ENCODE data around the gene AGTRAP. TPM values are rescaled to one million over a fixed set of nuclear protein-coding genes. Genes with fewer than 3 reads are reported as not detected.

AGTRAP gene
- total and polyA plus RNA-seq, 2 experiments from 2014 or later: 58.6 to 94.0 TPM

GRCh38 chr1:11787251-11787803, 51.4 kb downstream of the AGTRAP start:
- H3K4me1 ChIP-seq (ENCODE audit: low read depth): peaks cover 72% of the 10 kb centered on the region
- no peaks in the 10 kb centered on the region for H3K27me3 ChIP-seq
- no peak overlapping the region for H3K4me3 ChIP-seq
- no peaks in the 10 kb centered on the region for H3K9me3 ChIP-seq (ENCODE audit: low read depth)
- H3K36me3 ChIP-seq: no peaks in the 10 kb centered on the region
- TF ChIP-seq CTCF (IDR thresholded peaks at IDR 0.05; ENCODE audit: low read depth, low read length): no peak
- H3K27ac ChIP-seq: peak overlapping the region; percentile 98
- peak; percentile 69 to 78 for DNase-seq (ENCODE audit: low read depth in 1 of 2, low spot score in 1 of 2)

- Histone ChIP-seq H3K36me3 (no peaks in the 10 kb centered on the region), H3K4me1 (ENCODE audit: low read depth) (peaks cover 78% of the 10 kb centered on the region), H3K4me3 (no peak overlapping the region), H3K9me3 (ENCODE audit: low read depth) (no peaks in the 10 kb centered on the region), H3K27ac (peak overlapping the region; percentile 98), H3K27me3 (no peaks in the 10 kb centered on the region)
- no peak for DNase-seq (ENCODE audit: low read depth in 1 of 2, low spot score in 1 of 2)
- TF ChIP-seq CTCF (IDR thresholded peaks at IDR 0.05; ENCODE audit: low read depth, low read length): no peak
Measured at GRCh38 chr1:11787804-11788436, 52.0 kb downstream of the AGTRAP start.

- TF ChIP-seq CTCF (IDR thresholded peaks at IDR 0.05; ENCODE audit: low read depth, low read length): no peak
- H3K9me3 ChIP-seq (ENCODE audit: low read depth): no peaks in the 10 kb centered on the region
- H3K36me3 ChIP-seq: peaks cover 2% of the 10 kb centered on the region
- peak overlapping the region; percentile 98 for H3K27ac ChIP-seq
- no peak for DNase-seq (ENCODE audit: low read depth in 1 of 2, low spot score in 1 of 2)
- no peaks in the 10 kb centered on the region for H3K27me3 ChIP-seq
- H3K4me3 ChIP-seq: no peak overlapping the region
- peaks cover 79% of the 10 kb centered on the region for H3K4me1 ChIP-seq (ENCODE audit: low read depth)
Measured at GRCh38 chr1:11788549-11789053, 52.7 kb downstream of the AGTRAP start.

DNA sequence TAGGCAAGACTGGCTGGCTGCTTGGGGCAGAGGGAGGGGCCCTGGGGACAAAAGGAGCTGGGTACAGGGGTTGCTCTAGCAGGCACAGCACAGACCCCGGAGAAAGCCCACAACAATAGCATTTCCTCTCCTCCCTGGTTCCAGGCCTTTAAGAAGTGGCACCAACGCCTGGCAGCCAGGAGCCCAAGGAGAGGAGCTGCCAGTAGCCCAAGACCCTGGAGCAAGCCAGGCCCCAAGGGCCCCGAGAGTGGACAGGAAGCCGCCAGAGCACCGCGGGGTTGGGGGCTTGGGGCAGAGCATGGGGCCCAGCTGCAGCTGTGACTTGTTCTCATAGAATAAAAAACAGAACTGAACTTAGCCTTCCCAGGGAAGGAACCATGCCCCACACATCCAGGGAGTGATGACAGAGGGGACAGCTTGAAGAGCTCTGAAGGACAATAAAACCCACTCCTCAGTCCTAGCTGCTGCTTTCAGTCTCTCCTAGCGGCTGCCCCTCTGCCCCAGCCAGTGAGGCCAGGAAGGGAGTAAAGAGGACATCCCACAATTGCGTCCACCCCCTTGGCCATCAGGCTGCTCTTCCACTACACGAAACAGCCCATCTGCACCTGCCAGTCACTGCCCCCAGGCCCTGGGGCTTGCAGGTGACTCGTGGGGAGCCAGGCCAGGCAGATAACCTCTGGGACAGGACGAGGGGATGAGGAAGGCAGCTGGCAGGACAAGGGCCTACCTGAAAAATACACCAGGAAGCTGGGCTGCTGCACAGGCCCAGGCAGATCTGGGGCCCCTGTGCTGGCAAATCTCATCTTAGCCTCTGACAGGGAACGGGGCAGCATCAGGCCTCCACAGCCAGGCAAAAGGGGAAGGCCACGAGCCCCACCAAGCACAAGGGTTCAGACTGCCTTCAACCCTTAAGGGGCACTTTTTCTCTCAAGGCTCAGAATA, 53.5 kb downstream of the AGTRAP start:
- H3K27ac ChIP-seq: peak overlapping the region; percentile 98
- H3K9me3 ChIP-seq (ENCODE audit: low read depth): no peaks in the 10 kb centered on the region
- H3K36me3 ChIP-seq: peaks cover 8% of the 10 kb centered on the region
- peak in 1 of 2 donors; percentile 58 for DNase-seq (ENCODE audit: low read depth in 1 of 2, low spot score in 1 of 2)
- H3K27me3 ChIP-seq: no peaks in the 10 kb centered on the region
- H3K4me1 ChIP-seq (ENCODE audit: low read depth): peaks cover 75% of the 10 kb centered on the region
- no peak overlapping the region for H3K4me3 ChIP-seq
- no peak for TF ChIP-seq CTCF (IDR thresholded peaks at IDR 0.05; ENCODE audit: low read depth, low read length)

- no peak overlapping the region for H3K4me3 ChIP-seq
- no peaks in the 10 kb centered on the region for H3K27me3 ChIP-seq
- no peak for DNase-seq (ENCODE audit: low read depth in 1 of 2, low spot score in 1 of 2)
- no peaks in the 10 kb centered on the region for H3K9me3 ChIP-seq (ENCODE audit: low read depth)
- peaks cover 8% of the 10 kb centered on the region for H3K36me3 ChIP-seq
- H3K27ac ChIP-seq: peak overlapping the region; percentile 98
- no peak for TF ChIP-seq CTCF (IDR thresholded peaks at IDR 0.05; ENCODE audit: low read depth, low read length)
- peaks cover 68% of the 10 kb centered on the region for H3K4me1 ChIP-seq (ENCODE audit: low read depth)
Measured at GRCh38 chr1:11790101-11790879, 54.4 kb downstream of the AGTRAP start.
